Measurements from ENCODE around the gene EPM2AIP1.
"Not testable (repeated sequence)": the region's sequence is repeated elsewhere in the genome, so short reads cannot be mapped to it uniquely, and the experiment has no call there.

DNA sequence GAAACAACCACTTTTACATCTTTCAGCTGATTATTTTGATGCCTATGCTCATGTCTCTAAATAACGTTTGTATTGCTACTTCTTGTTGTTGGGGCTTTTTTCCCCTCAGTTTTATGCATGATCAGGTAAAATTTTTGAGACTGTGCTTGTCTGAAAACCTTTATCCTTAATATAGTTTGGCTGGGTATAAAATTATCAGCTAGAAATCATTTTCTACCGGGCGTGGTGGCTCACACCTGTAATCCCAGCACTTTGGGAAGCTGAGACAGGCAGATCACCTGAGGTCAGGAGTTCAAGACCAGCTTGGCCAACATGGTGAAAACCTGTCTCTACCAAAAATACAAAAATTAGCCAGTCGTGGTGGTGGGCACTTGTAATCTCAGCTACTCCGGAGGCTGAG is 45.1 kb downstream of the EPM2AIP1 start:
- TF ChIP-seq, protein P1, sequence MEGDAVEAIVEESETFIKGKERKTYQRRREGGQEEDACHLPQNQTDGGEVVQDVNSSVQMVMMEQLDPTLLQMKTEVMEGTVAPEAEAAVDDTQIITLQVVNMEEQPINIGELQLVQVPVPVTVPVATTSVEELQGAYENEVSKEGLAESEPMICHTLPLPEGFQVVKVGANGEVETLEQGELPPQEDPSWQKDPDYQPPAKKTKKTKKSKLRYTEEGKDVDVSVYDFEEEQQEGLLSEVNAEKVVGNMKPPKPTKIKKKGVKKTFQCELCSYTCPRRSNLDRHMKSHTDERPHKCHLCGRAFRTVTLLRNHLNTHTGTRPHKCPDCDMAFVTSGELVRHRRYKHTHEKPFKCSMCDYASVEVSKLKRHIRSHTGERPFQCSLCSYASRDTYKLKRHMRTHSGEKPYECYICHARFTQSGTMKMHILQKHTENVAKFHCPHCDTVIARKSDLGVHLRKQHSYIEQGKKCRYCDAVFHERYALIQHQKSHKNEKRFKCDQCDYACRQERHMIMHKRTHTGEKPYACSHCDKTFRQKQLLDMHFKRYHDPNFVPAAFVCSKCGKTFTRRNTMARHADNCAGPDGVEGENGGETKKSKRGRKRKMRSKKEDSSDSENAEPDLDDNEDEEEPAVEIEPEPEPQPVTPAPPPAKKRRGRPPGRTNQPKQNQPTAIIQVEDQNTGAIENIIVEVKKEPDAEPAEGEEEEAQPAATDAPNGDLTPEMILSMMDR (IDR thresholded peaks at IDR 0.05 in 8 of 11, conservative IDR thresholded peaks at IDR 0.05 in 3 of 11) = not testable (repeated sequence)
- TF ChIP-seq POLR2A (IDR thresholded peaks at IDR 0.05) = not testable (repeated sequence)

All from spleen (tissue), 7 donors.